GM18507 (cell line): Measurements from ENCODE around the gene TBXT.
A peak's percentile ranks its signal among the peaks of the same experiment; 100 is the strongest.

Experiments
- DNase-seq: peaks from one replicate; pipeline ENCODE4 v3.0.0; 2011; ENCODE audit warnings: low read depth; ENCODE audit not compliant: insufficient read length; ENCODE audit errors: extremely low spot score
- FAIRE-seq: peaks from 2 replicates; lab custom pipeline; 2011; peaks lifted over from hg19 to GRCh38; lab: Jason Lieb, UNC

Gene TBXT

DNA sequence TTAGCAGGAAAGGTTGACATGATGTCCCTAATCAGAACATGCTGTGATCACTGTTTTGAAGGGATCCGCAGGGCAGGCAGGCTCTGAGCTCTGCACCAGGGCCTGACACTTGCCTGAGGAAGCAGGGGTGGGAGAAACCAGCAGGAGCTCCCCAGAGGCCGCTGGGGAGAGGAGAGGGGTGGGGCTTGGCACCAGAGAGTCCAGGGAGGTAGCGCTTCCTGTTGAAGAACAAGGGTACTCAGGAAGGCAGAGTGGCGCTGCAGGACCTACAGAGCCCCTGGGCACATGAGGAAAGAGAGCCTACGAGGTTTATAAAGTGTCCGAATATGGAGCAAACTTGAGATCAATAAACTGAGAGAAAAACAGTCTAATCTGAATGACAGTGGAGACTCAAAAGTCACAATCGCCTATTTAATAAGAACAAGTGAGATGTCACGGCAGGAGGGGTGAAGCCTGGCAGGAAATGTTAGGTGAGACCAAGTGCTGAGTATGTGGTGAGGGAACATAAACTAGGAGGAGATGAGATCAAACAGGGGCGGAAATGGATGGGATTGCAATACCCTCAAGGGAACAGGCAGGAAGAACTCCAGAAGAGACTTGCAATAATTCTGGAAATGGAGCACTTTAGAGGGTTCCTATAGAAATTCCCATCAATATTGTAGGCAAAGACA lies 5.8 kb upstream of the TBXT start:
- FAIRE-seq = peak; percentile 76

DNA sequence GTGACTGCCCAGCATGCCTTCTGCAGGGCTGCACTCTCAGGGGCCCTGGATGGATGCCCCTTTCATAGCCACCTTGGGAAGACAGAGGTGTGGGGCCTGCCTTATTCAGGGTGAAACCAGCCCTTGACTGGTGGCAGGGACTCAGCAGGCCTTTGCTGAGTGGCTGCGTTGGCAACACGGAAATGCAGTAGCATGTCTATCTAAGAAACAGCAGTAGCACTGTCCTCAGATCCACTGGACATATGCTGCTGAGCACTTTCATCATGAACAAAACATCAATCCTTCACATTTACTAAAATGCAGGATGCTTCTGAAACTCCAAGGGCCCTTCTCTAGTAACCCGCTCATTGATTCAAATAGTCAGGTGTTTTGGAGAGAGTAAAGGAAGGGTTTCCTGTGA lies 4.9 kb upstream of the TBXT start:
- DNase-seq (no peak), FAIRE-seq (no peak)

More for the DNA sequence above, 5.8 kb upstream of the TBXT start:
- DNase-seq = no peak

DNA sequence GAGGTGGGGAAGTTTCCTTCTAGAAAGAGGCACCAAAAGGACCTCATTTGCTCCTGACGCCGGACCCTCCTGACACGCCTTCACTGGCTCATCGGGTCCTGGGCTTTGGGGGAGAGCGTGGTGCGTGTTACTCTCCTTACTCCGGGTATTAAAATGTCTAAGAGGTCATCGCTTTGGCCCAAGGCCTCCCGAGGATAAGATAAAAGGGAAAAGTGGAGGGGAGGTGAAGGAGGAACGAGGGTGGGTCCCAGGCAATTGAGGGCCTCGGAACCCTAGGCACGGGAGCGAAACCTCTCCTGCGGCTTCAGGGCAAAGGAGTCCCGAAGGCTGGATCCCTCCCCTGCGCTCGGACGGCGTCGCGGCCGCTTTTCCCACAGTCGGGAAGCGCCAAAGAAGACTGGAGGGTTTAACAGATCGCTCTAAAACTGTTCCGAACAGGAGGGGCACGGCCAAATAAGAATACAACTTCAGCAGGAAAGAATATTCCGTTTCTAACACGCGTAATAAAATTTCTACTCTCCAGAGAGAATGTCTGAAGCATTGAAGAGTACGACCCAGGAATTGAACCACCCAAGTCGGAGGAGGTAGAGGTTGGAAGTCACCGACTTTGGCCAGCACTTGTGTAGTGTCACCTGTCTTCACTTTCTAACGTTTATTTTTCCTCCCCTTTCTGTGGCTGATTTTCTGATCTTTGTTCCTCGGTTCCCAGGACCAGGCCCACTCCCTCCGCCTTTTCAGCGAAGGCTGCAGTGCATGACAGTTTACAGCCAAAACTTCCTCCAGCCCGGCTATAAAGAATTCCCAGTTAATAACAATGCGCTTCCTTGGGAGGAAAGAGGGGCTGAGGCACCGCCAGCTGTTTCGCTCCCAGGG lies 2.1 kb upstream of the TBXT start:
- FAIRE-seq = no peak
- DNase-seq = no peak

DNA sequence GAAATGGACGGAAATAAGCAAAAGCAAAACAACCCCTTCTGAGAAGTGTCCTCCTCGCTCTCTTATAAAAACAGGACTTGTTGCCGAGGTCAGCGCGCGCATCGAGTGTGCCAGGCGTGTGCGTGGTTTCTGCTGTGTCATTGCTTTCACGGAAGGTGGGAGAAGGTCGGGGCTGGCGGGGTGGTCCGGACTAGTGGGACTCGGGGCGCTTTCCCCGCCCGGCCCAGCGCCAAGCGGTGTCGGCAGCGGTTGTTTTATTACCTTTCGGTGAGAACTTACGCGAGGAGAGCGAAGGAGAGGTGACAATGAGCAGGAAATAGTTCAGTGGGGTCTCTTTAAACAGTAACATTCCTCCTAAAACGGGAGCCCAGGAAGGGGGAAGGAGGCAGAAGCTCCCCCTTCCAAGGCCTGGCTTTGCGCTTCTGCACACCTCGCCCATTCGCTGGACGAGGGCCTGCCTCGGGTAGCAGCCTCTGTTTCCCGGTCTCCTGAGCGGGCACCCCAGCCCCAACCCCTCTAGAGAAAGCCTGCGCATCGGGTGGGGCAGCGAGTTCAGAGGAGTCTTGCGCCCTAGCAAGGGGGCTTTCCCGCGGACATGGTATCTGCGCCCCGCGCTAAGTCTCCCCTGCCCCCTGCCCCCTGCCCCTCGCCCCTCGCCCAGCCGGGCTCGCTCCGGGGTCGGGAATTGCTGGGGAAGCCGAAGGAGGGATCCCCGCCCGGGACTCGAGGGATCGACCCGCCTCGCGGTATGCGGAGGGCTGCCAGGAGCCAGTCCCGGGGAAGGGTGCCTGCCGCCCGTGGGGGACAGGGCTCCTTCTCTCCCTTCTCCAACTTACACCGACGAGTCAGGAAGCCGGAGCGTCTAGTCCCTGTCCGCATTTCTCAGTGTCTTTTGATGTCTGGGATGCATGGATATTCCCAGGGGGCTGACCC lies 1.2 kb upstream of the TBXT start:
- DNase-seq (no peak), FAIRE-seq (no peak)

DNA sequence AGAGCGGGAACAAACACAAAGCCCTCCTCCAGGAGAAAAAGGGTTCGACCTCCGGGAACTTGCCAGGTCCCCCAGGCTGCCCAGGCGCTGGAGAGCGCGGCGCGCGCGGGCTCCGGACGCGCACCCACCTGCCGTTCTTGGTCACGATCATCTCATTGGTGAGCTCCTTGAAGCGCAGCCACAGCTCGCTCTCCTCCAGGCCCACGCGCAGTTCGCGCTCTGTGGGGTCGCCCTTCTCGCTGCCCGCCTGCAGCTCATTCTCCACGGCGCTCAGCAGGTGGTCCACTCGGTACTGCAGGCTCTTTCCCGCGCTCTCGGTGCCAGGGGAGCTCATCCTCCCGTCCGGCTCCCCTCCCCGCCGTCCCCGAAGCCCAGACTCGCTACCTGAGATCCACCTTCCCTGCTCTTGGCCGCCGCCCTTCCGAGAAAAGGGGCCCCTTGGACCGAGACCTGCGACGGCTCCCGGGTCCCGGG lies 356 bp downstream of the TBXT start:
- DNase-seq (no peak), FAIRE-seq (no peak)

DNA sequence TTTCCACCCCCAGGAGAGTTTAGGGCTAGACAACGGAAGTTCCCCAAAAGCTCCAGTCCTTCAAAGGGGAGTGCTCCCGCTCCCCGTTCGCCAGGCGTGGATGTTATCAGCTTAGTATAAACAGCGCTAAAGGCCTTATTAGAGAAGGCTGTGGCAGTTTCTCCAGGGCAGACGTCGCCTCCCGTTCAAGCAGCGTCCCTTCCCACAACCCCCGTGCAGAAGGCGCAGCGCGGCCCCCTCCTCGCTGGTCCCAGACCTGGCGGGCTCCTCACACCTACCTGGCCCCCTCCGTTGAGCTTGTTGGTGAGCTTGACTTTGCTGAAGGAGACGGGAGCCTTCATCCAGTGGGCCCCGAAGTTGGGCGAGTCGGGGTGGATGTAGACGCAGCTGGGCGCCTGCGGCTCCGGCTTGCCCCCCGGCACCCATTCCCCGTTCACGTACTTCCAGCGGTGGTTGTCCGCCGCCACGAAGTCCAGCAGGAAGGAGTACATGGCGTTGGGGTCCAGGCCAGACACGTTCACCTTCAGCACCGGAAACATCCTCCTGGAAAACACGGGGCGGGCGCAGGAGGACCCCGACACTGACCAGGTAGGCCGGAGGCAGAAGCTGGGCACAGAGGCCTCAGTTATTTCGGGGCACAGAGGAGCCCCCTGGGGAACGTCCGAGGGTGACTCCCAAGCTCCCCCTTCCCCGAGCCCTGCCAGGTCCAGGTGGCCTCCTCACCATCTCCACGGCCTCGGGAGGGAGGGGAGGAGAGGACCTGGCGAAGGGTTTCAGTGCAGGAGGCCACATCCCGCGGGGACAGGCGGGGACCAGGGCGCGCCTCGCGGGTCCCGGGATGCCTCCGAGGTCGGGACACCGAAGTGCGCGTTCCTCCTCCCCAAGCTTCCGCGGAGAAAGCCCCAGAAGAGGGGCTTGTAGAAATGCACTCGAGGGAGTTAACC lies 1.1 kb downstream of the TBXT start:
- DNase-seq (no peak), FAIRE-seq (no peak)

DNA sequence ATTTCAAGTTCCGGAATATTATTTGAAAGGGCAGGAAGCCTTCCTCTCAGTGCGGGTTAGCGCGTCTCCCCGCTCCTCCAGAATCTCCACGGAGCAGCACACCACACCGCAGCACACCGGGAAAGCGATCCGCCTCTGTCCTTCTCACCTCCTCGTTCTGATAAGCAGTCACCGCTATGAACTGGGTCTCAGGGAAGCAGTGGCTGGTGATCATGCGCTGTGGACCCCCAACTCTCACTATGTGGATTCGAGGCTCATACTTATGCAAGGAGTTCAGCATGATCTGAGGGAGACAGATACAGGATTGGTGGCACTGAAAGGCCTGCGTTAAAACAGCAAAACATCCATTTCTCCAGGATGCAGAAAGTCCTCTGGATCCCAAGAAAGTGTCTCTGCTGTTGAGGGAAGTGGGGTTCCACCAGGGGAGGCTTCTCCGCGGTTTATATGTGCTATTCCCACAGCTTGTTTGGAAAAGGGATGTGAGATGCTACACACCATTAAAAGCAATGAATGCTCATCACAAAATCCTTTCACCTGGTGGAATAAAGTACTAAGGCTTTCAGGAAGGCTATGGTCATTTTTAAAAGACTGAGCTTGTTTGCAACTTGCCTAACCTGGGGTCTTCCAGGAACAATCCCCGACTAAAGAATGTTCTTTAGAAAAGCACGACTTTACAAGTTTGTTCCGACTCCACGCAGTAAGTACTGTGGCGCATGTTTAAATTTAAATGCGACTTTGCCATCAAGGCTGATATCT lies 1.9 kb downstream of the TBXT start:
- FAIRE-seq = no peak
- no peak for DNase-seq

DNA sequence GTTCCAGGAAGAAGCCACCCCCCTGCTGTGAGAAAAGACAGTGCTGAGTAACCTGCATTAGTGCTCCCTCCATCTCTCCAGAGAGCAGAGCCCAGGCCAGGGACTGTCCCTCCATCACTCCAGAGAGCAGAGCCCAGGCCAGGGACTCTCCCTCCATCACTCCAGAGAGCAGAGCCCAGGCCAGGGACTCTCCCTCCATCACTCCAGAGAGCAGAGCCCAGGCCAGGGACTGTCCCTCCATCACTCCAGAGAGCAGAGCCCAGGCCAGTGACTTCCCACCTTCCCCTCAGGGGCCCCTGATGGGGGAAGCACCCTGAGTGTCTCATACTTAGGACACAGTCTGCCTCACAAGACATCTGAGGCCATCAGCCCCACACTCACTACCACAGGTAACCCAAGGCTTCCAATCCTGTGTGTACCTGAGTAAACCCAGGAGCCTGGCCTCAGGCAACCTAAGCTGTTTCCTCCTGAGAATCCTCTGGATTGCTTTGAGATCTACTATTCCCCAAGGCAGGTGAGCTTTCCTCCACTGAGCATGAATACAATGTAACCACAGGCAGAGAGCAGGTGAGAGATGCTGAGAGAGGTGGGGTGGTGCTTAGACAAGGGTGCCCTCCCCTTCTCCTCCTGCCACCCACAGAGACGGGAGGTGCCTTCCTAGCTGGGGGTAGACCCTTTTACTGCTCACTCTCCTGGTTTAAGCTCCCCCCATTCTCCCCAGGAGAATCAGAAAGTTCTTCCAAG lies 4.9 kb downstream of the TBXT start:
- DNase-seq (no peak), FAIRE-seq (peak; percentile 29)

DNA sequence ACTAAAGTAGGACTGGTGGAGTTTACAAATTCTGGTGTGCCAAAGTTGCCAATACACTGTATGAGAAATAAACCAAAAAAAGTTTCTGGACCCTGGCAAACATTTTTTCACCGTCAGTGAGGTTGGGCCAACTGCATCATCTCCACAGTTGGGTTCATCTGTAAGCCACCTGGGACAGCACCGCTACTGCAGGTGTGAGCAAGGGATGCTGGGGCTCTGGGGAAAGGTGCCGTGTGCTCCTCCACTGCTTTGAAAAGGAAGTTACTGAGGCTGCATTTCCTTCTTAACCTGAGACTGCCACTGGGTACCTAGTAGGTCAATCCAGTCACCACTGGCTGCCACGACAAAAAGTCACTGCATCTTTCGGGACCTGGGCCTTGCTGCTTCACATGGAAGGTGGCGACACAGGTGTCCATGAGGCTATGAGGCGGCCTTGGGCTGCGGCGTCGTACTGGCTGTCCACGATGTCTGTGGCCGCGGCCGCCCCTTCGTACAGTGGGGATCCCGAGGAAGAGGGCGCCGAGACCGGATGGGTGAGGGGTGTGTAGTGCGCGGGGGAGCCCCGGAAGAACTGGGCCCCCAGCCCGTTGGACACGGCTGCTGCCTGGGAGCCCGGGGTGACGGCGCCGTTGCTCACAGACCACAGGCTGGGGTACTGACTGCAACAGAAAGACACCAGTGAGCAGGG lies 9.6 kb downstream of the TBXT start:
- DNase-seq = no peak
- FAIRE-seq = no peak

DNA sequence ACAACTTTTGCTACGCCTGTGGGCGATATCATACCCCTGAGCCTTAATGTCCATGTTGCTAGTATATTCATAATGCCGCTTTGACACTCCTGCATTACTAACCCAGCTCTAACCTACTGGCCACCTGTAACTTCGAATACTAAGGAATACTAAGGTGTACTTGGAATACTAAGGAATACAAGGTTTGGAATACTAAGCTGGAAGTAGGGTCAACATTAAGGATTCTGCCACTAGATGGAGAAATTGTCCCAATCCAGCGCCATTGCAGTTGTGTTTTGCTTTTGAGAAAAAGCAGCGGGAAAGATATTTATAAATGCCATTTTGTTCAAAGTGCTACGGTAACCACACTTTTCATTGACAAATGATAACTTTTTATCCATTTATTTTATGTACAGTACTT lies 10.7 kb downstream of the TBXT start:
- no peak for DNase-seq
- FAIRE-seq = no peak

DNA sequence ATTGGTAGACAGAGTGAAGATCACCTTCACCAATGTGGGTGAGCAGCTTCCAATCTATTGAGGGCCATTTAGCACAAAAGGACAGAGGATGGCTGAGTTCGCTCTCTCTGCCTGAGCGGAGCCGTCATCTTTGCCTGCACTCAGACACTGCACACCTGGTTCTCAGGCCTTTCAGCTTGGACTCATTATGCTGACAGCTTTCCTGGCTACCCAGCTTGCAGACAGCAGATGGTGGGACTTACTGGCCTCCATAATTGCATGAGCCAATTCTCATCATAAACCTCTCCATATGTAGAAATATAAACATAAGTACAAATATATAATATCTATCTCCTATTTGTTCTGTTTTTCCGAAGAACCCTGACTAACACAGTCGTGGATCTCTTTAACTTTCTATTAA lies 13.7 kb downstream of the TBXT start:
- no peak for DNase-seq
- no peak for FAIRE-seq

DNA sequence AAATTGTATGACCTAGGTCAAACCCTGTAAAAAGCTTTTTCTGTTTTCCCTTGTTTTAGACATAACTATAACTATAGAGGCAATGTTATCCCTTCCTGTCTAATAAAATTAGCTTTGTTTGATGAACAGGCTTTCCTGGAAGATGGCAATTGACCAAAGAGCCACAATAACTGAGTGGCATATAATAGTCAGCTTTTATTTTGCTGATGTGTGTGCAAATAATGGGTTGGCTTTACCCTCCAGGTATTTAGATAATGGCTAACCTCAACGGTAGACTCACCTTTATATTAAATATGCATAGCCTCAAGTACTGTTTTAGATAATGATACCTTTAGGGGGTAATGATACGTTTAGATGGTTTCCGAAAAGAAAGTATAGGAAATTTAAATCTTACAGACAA lies 15.0 kb downstream of the TBXT start:
- no peak for DNase-seq
- FAIRE-seq = no peak

DNA sequence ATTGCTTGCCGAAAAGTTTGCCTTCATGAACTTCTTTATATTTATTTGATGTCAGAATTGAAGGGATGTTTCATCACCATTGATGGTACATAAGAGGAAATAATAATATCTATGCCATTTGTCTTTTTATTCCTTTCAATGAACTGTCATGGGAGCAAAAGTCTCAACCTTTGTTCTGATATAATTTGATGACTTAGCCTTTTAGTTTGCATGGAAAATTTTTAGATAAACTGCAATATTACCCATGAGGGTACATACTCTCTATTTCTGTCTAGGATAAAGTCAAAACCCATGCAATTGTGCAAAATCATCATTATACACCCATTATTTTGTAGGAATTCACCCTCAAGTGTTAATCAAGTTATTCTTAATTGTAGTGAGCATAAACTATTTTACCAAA lies 15.9 kb downstream of the TBXT start:
- no peak for DNase-seq
- FAIRE-seq = no peak

DNA sequence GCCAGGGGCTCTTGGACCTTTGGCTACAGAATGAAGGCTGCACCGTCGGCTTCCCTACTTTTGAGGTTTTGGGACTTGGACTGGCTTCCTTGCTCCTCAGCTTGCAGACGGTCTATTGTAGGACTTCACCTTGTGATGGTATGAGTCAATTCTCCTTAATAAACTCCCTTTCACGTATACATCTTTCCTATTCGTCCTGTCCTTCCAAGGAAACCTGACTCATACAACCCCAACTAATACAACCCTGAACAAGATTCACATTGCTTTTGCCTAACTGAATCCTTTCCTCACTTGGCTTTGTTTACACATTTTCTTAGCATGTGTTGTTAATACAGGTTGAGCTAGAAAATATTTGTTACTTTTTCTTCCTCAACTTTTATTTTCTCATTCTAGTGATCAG lies 21.9 kb downstream of the TBXT start:
- no peak for DNase-seq
- FAIRE-seq = no peak

DNA sequence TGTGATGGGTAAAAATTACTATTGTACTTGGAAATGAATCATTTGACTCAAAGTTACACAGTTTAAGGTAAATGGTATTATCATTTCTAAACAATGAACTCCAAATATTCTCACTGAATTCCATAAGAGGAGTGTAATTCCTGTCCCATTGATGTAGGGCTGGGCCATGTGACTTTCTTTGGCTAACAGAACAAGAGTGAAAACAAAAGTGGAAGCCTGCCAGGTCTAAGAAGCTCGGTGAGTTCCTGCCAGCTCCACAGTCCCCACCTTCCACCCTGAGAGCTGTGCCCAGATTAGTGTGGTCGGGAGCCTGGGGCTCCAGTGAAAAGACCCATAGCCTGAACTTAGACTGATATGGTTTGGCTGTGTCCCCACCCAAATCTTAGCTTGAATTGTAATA lies 24.6 kb downstream of the TBXT start:
- FAIRE-seq (no peak), DNase-seq (no peak)

DNA sequence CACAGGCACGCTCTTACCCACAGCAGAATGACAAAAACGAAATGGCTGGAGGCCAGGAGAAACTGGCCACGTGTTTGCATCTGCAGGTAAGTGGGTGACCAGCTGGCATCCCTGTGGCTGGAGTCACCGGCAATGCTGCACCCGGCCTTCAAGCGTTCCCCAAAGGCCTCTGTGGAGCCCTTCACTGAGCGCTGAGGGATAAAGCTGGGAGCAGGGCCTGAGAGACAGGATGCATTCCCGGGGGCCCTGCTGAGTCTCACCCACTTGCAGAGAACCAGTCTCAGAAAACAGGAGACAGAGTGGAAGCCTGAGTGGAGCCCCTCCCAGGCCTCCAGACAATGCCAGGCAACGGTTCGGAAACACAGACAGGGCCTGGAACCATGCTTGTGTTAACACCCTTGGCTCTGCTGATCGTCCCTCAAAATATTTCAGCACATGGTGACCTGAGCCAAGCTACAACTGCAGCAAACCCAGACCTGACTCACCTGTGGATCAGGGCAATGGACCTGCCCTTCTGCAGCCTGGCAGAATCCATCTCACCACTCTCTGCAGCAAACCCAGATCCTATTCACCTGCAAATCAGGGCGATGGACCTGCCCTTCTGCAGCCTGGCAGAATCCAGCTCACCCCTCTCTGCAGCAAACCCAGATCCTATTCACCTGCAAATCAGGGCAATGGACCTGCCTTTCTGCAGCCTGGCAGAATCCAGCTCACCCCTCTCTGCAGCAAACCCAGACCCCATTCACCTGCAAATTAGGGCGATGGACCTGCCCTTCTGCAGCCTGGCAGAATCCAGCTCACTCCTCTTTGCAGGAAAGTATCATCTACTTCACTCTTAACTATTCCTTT lies 39.8 kb downstream of the TBXT start:
- DNase-seq (no peak), FAIRE-seq (no peak)
